GM18508 (cell line): ENCODE data around the gene ZSWIM5.
"Not testable (repeated sequence)": the region's sequence is repeated elsewhere in the genome, so short reads cannot be mapped to it uniquely, and the experiment has no call there.

Experiments used
- ATAC-seq: cut with Tn5 transposase; IDR thresholded peaks from one replicate; pipeline ENCODE4 v1.9.1; 2021; ENCODE audit warnings: moderate number of reproducible peaks; ENCODE audit not compliant: insufficient read depth, unreplicated experiment

The ZSWIM5 gene

DNA sequence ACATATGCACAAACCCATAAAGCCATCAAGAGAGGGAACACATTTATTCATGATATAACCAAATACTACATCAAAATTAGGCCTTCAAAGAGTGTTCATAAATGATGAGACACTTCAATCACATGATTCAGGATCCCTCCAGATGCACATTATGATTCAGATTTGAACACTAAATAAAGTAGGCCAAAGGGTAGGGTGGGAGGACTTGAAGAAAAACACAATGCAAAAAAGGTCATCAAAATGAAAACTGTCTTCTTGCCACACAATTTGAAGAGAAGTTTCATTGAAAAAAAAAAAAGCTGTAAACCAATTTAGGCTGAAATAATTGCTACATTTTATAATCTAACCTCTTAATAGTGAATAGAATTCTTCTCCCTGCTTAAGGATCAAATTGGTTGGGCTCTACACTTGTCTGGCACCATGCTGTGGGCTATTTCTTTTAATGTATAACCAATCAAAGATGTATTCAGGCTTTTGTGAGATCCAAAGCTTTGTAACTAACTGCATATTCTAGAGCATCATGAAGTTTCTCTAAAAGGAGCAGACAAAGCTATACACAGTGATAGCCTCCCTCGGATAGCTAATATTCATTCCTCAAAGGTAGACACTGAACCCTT lies 58.1 kb downstream of the ZSWIM5 start:
- no peak for ATAC-seq

DNA sequence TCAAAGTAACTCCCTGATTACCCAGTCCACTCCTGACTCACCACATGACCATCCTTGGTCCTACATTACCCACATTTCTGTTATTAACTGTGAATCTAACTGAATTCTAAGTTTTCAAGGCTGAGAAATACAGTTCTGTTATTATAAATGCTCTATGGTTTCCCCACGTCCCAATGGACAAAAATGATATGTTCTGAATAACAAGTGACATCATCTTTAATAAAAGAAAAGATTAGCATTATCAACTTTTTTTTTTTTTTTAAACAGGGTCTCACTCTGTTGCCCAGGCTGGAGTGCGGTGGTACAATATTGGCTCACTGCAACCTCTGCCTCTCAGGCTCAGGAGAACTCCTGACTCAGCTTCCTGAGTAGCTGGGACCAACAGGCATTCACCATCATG lies 59.6 kb downstream of the ZSWIM5 start:
- ATAC-seq: no peak

DNA sequence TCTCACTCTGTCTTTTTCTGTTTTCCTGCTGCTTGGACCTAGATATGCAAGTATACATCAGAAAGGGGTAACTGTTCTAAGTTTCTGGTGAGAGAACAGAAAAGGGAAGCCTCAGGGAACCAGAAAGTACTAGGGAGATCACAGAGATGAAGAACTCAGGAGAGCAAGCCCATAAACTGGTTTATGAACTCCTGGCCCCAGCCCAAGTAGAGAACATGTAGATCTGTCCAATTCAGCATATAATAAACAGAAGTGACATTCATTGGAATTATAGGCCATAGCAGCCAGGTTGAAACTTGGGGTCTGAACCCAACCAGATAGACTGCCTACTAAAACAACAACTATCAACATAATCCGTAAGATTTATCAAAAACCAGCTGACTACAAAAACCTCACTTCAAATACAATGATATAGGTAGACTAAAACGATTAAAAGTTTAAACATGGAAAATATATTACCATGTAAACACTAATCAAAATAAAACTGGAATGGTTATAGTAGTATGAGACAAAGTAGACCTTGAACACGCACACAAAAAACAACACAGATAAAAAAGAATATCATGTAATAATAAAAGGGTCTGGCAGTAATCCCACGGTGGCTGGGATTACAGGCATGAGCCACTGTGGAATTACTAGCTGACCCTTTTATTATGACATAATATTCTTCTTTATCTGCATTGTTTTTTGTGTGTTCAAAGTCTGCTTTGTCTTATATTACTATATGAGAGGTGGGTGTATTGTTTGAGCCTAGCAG lies 65.0 kb downstream of the ZSWIM5 start:
- ATAC-seq: no peak

DNA sequence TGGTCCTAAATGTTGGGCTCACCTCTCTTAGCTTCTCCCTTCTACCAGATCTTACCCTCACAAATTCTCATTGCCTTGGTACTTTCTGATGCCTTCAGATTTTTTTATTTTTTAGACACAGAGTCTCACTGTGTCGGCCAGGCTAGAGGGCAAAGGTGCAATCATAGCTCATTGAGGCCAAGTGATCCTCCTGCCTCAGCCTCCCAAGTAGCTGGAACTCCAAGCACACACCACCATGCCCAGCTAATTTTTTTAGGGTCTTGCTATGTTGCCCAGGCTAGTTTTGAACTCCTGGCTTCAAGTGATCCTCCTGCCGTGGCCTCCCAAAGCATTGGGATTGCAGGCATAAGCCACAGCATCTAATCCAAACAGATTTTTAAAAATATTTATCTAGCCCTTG lies 69.4 kb downstream of the ZSWIM5 start:
- no peak for ATAC-seq

DNA sequence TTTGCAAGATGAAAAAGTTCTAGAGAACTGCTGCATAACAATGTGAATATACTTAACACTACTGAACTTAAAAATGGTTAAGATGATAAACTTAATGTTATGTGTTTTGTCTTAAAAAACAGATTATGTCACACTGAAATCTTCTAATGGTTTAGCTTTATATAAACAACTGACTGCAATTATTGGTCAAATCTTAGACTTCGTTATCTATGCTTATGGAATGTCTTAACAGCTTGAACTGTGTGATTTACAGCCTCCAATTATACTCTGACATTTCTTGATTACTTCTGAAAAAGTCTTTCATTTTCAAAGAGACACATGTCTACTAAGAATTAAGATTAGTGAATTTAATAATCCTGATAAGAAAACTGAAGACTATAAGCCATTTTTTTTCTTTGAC lies 71.1 kb downstream of the ZSWIM5 start:
- no peak for ATAC-seq

DNA sequence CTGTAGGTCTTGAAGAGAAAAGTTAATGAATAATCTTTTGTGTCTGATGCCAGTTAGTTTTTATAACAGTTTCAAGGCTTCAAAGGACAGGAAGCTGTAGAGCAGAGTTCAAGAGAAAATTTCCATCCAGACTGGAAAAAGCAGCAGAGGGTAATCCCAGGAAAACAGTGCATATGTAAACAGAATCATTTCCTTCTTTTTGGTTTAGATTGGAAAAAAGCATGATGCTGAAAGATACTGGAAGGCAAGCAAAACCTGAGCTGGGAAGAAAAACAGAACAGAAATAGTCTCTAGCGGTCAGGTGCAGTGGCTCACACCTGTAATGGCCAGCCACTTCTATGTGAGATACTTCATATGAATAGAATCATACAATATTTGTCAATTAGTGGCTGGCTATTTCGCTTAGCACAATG lies 71.9 kb downstream of the ZSWIM5 start:
- no peak for ATAC-seq

DNA sequence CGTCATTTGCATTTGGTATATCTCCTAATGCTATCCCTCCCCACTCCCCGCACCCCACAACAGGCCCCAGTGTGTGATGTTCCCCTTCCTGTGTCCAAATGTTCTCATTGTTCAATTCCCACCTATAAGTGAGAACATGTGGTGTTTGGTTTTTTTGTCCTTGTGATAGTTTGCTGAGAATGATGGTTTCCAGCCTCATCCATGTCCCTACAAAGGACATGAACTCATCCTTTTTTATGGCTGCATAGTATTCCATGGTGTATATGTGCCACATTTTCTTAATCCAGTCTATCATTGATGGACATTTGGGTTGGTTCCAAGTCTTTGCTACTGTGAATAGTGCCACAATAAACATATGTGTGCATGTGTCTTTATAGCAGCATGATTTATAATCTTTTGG lies 73.7 kb downstream of the ZSWIM5 start:
- ATAC-seq: not testable (repeated sequence)

DNA sequence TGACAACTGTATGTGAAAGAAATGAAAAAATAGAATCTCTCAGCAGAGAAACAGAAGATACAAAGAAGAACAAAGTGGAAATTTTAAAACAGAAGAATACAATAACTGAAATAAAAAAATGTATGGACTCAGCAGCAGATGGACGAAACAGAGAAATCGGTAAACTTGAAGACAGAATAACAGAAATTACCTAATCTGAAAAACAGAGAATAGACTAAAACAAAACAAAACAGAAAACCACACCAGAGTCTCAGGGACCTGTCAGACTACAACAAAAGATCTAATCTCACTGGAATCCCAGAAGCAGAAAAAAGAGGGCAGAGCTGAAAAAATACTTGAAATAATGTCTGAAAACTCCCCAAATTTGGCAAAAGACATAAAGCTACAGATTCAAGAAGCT lies 83.0 kb downstream of the ZSWIM5 start:
- ATAC-seq: no peak

DNA sequence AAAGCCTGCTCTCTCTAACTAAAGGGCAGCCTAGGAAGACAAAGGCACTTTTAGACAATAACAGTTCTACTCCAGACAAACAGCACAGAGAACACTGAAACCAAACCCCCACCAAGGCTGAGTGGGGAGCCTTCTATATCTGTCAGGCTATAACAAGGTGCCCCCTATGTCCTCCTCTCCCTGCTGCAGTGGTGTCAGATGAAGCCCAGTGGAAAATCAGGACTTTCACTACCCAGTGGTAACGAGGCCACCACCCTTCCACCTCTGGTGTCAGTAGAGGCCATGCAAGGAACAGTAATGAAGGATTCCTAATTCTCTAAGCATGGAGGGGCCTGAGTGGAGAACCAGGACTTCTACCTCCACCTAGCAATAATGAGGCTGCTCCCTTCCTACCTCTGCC lies 83.7 kb downstream of the ZSWIM5 start:
- no peak for ATAC-seq

DNA sequence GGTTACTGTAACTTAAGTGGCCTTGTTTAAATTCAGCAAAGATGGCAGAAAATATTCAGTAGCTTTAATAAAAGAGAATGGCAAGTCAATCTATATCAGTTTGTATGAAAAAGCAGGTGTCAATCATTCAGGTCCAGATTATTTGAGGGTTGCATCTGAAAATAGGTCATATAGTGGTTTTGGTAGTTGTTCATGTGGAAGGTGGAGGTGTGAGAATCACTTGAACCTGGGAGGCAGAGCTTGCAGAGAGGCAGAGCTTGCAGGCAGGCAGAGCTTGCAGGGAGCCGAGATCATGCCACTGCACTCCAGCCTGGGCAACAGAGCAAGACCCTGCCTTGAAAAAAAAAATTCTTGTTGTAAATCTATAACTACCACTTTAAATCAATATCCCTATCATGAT lies 88.6 kb downstream of the ZSWIM5 start:
- ATAC-seq: no peak

DNA sequence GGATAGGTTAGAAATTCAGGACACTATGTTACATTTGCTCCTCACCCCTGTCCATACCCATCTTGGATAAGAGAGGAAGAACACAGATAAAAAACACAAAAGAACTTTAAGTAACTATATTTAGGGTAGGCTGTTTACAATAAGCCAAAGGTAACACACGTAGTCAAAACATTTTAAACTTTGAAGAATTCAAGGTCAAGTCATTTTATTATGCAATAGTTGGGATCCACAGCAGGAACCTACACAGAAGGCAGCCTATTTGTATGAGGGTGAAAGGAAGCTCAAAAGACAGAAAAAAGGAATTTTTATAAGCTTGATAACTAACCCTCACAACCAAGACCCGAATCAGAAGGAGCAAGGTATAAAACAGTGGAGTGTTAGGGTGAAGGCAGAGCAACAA lies 89.6 kb downstream of the ZSWIM5 start:
- ATAC-seq: no peak

DNA sequence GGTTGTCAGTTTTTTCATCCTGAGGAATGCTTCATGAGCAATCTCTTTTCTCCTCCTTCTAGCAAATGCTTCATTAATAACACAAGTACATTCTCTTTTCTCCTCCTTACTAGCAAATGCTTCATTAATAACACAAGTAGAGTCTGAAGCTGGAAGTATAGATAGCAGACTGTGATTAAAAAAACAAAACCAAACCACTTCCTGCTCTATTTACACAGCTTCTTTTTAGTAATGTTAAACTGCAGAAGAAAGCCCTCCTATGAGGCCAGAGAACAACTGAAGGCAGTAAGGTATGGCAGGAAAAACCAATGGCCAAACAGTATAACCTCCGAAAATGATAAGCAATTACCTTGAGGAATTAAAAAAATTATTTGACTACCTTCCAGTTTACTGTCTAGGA lies 90.1 kb downstream of the ZSWIM5 start:
- no peak for ATAC-seq

DNA sequence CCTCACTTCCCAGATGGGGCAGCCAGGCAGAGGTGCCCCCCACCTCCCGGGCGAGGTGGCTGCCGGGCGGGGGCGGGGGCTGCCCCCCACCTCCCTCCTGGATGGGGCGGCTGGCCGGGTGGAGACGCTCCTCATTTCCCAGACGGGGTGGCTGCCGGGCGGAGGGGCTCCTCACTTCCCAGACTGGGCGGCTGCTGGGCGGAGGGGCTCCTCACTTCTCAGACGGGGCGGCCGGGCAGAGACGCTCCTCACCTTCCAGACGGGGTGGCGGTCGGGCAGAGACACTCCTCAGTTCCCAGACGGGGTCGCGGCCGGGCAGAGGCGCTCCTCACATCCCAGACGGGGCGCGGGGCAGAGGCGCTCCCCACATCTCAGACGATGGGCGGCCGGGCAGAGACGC lies 91.2 kb downstream of the ZSWIM5 start:
- not testable (repeated sequence) for ATAC-seq

DNA sequence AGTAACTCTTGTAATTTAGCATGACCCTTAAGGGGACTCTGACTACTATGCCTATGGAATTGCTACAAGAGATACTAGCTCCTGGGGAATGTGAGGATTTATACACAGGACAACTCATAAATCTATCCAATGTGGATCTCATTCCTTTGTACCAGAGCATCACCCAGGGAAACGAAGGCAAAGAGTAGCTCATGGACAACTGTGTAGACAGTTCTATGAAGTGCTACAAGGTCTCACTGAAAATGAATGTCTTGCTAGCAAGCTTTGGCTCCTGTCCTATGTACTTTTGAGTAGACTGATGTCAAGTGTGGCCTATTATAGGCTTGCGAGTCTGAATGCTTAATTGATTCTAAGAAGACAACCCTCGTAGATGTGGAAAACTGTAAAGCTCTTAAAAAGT lies 93.7 kb downstream of the ZSWIM5 start:
- ATAC-seq: no peak

DNA sequence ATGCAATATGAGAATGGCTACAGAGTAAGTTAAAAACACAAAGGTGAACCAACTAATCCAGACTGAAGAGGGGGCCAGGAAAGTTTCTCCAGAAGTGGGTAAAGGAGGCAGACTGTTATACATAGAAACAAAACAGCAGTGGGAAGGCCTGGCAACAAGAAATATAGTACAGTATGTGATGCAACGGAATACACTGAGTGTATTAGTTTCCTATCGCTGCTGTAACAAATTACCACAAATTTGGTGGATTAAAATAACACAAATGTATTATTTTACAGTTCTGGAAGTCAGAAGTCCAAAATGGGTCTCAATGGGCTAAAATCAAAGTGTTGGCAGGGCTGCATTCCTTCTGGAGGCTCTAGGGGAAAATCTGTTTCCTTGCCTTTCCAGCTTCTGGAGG lies 95.2 kb downstream of the ZSWIM5 start:
- no peak for ATAC-seq

DNA sequence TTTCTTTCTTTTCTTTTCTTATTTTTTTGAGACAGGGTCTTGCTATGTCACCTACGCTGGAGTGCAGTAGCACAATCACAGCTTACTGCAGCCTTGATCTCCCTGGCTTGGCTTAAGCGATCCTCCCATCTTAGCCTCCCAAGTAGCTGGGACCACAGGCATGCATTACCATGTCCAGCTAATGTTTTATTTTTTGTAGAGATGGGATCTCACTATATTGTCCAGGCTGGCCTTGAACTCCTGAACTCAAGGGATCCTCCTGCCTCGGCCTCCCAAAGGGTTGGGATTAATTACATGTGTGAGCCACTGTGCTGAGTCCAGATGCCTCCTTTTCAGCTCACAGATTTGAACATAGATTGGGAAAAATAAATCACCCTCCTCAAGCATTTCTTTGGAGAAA lies 98.6 kb downstream of the ZSWIM5 start:
- no peak for ATAC-seq

DNA sequence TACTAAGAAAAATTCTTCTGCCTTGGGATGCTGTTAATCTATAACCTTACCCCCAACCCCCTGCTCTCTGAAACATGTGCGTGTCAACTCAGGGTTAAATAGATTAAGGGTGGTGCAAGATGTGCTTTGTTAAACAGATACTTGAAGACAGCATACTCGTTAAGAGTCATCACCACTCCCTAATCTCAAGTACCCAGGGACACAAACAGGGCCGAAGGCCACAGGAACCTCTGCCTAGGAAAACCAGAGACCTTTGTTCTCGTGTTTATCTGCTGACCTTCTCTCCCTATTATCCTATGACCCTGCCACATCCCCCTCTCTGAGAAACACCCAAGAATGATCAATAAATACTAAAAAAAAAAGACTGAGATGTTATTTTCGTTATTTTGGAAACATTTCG lies 99.5 kb downstream of the ZSWIM5 start:
- ATAC-seq: not testable (repeated sequence)

DNA sequence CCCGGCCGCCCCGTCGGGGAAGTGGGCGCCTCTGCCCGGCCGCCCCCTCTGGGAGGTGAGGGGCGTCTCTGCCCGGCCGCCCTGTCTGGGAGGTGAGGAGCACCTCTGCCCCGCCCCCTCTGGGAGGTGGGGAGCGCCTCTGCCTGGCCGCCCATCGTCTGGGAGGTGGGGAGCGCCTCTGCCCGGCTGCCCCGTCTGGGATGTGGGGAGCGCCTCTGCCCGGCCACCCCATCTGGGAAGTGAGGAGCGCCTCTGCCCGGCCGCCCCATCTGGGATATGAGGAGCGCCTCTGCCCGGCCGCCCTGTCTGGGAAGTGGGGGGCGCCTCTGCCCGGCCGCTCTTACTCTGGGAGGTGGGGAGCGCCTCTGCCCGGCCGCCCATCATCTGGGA lies 100.3 kb downstream of the ZSWIM5 start:
- ATAC-seq: not testable (repeated sequence)

DNA sequence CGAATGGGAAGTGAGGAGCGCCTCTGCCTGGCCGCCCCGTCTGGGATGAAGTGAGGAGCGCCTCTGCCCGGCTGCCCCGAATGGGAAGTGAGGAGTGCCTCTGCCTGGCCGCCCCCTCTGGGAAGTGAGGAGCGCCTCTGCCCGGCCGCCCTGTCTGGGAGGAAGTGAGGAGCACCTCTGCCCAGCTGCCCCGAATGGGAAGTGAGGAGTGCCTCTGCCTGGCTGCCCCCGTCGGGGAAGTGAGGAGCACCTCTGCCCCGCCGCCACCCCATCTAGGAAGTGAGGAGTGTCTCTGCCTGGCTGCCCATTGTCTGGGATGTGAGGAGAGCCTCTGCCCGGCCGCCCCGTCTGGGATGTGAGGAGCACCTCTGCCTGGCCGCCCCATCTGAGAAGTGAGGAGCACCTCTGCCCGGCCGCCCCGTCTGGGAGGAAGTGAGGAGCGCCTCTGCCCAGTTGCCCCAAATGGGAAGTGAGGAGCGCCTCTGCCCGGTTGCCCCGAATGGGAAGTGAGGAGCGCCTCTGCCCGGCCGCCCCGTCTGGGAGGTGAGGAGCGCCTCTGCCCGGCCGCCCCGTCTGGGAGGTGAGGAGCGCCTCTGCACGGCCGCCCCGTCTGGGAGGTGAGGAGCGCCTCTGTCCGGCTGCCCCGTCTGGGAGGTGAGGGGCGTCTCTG lies 100.8 kb downstream of the ZSWIM5 start:
- ATAC-seq: not testable (repeated sequence)

DNA sequence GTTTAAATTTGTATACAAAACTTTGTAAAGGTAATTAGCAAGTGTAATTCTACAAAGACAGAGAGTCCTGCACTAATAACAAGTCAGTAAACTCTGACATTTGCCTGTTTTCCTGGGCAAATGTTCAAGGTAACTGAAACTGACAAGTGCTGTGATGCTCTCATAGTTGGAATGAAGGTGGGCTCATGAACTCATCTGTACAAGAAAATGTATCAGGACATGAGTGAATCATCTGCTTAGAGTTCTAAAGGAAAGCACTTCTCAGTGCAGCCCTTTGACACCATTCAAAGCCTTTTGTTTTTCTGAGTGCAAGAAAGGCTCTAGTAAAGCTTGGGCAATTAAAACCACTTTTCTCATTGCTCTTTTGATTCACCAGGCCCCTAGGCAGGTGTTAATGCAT lies 102.9 kb downstream of the ZSWIM5 start:
- no peak for ATAC-seq

DNA sequence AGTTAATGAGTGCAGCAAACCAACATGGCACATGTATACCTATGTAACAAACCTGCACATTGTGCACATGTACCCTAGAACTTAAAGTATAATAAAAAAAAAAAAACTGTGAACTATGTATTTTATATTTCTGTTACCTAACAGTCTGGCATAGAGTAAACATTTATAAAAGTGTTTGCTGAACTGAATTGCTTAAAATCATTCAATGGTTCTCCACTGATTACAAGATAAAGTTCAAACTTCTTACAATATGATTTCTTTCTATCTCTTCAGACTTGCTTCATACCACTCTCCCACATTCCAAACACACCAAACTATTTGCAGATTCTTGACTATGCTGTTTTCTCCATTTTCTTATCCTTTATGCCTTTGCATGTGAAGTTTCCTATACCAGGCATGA lies 104.5 kb downstream of the ZSWIM5 start:
- ATAC-seq: no peak

DNA sequence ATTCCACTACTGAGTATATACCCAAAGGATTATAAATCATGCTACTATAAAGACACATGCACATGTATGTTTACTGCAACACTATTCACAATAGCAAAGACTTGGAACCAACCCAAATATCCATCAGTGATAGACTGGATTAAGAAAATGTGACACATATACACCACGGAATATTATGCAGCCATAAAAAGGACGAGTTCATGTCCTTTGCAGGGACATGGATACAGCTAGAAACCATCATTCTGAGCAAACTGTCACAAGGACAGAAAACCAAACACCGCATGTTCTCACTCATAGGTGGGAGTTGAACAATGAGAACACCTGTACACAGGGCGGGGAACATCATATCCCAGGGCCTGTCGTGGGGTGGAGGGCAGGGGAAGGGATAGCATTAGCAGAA lies 104.9 kb downstream of the ZSWIM5 start:
- not testable (repeated sequence) for ATAC-seq
